Measurements from ENCODE around the gene B3GNT8.
"Not testable (repeated sequence)": the region's sequence is repeated elsewhere in the genome, so short reads cannot be mapped to it uniquely, and the experiment has no call there.

B3GNT8 gene

GRCh38 chr19:41384351-41384750, 42.8 kb downstream of the B3GNT8 start:
- 82 to 100% methylated on average over 3 of the region's 5 CpGs for WGBS, 2 experiments (ENCODE audit: insufficient coverage in 2 of 2)
- Histone ChIP-seq H3K9me3 (ENCODE audit: control insufficient read depth, low read length) (no peaks in the 10 kb centered on the region), H3K27ac (ENCODE audit: low read depth, low read length, severe bottlenecking) (no peak overlapping the region), H3K4me1 (ENCODE audit: control insufficient read depth, insufficient read depth, low read length, poor library complexity, severe bottlenecking) (no peaks in the 10 kb centered on the region), H3K4me3 (ENCODE audit: extremely low read depth, insufficient read depth, low read length, poor library complexity, severe bottlenecking) (no peak overlapping the region), H3K36me3 (ENCODE audit: control insufficient read depth, insufficient read depth, low read length) (peaks cover 36% of the 10 kb centered on the region)

- not testable (repeated sequence) for H3K27ac ChIP-seq (ENCODE audit: low read depth, low read length, severe bottlenecking); H3K9me3 ChIP-seq (ENCODE audit: control insufficient read depth, low read length); H3K4me3 ChIP-seq (ENCODE audit: extremely low read depth, insufficient read depth, low read length, poor library complexity, severe bottlenecking); H3K4me1 ChIP-seq (ENCODE audit: control insufficient read depth, insufficient read depth, low read length, poor library complexity, severe bottlenecking)
- peaks cover 14% of the 10 kb centered on the region for H3K36me3 ChIP-seq (ENCODE audit: control insufficient read depth, insufficient read depth, low read length)
- WGBS, 2 experiments (ENCODE audit: insufficient coverage in 2 of 2), result 92 to 100% methylated on average over 4 to 7 of the region's 8 CpGs
Measured at GRCh38 chr19:41381536-41381935, 45.6 kb downstream of the B3GNT8 start.

GRCh38 chr19:41377977-41378709, 49.0 kb downstream of the B3GNT8 start:
- whole genome bisulfite sequencing, 2 experiments (ENCODE audit: insufficient coverage in 2 of 2), result 56 to 57% methylated on average over 7 to 8 of the region's 9 CpGs

GRCh38 chr19:41376998-41377365, 50.2 kb downstream of the B3GNT8 start:
- H3K4me1 ChIP-seq (ENCODE audit: control insufficient read depth, insufficient read depth, low read length, poor library complexity, severe bottlenecking), result no peaks in the 10 kb centered on the region
- WGBS, 2 experiments (ENCODE audit: insufficient coverage in 2 of 2), result 66 to 70% methylated on average over 7 to 8 of the region's 8 CpGs
- peak overlapping the region; percentile 29 for H3K27ac ChIP-seq (ENCODE audit: low read depth, low read length, severe bottlenecking)
- H3K9me3 ChIP-seq (ENCODE audit: control insufficient read depth, low read length), result no peaks in the 10 kb centered on the region
- peak overlapping the region; percentile 44 for H3K4me3 ChIP-seq (ENCODE audit: extremely low read depth, insufficient read depth, low read length, poor library complexity, severe bottlenecking)
- peaks cover 3% of the 10 kb centered on the region for H3K36me3 ChIP-seq (ENCODE audit: control insufficient read depth, insufficient read depth, low read length)

More at GRCh38 chr19:41377977-41378709, 49.0 kb downstream of the B3GNT8 start:
- Histone ChIP-seq H3K27ac (ENCODE audit: low read depth, low read length, severe bottlenecking) (no peak overlapping the region), H3K4me3 (ENCODE audit: extremely low read depth, insufficient read depth, low read length, poor library complexity, severe bottlenecking) (no peak overlapping the region), H3K36me3 (ENCODE audit: control insufficient read depth, insufficient read depth, low read length) (peaks cover 6% of the 10 kb centered on the region), H3K4me1 (ENCODE audit: control insufficient read depth, insufficient read depth, low read length, poor library complexity, severe bottlenecking) (no peaks in the 10 kb centered on the region), H3K9me3 (ENCODE audit: control insufficient read depth, low read length) (no peaks in the 10 kb centered on the region)

- Histone ChIP-seq H3K4me3 (ENCODE audit: extremely low read depth, insufficient read depth, low read length, poor library complexity, severe bottlenecking) (peak within 1 kb of the TSS; percentile 44), H3K9me3 (ENCODE audit: control insufficient read depth, low read length) (no peaks in the 10 kb centered on the region), H3K36me3 (ENCODE audit: control insufficient read depth, insufficient read depth, low read length) (peaks cover 3% of the 10 kb centered on the region), H3K4me1 (ENCODE audit: control insufficient read depth, insufficient read depth, low read length, poor library complexity, severe bottlenecking) (no peaks in the 10 kb centered on the region), H3K27ac (ENCODE audit: low read depth, low read length, severe bottlenecking) (peak within 1 kb of the TSS; percentile 29)
- WGBS, 2 experiments (ENCODE audit: insufficient coverage in 2 of 2), result 4 to 6% methylated on average over 34 to 45 of the region's 47 CpGs
Measured at GRCh38 chr19:41376241-41376997, 50.8 kb downstream of the B3GNT8 start, which contains the start of gene TMEM91. TMEM91 (plus strand) TSS chr19:41376533; CDS start chr19:41378310, 1,777 bp downstream.

Data from mesodermal cell (in vitro differentiated cells).